Endothelial cell of umbilical vein (primary cell): ENCODE data around the gene HDAC4. TPM values are rescaled to one million over a fixed set of nuclear protein-coding genes. Genes with fewer than 3 reads are reported as not detected.

ENCODE experiments used
- BruUV-seq: library from RNA; stranded (reverse); fragments of 400-500 nt; replicated peaks from 2 replicates; lab custom pipeline; 2021; lab: Mats Ljungman, UMichigan
- CTCF ChIA-PET: fragments of 300-600, 350-600 bp; sonication (Branson Sonifier 250); formaldehyde crosslinking; loops from one replicate; lab custom pipeline; 2021; ENCODE audit warnings: antibody characterized with exemption, inconsistent platforms; lab: Charles Lee
- POLR2A ChIA-PET: fragments of 300-600, 350-600 bp; sonication (Branson Sonifier 250); formaldehyde crosslinking; loops from one replicate; lab custom pipeline; 2021; ENCODE audit warnings: antibody characterized with exemption, inconsistent platforms; lab: Charles Lee
- DNase-seq: peaks from one replicate; pipeline ENCODE4 v3.0.0-alpha.2; 2011; ENCODE audit warnings: low read depth, low spot score
- FAIRE-seq: peaks from 2 replicates; lab custom pipeline; 2011; peaks lifted over from hg19 to GRCh38; lab: Jason Lieb, UNC
- H2AFZ ChIP-seq: 2 replicates; pipeline ENCODE4 v1.6.0; 2012; ENCODE audit warnings: low read depth, low read length, control low read depth, inconsistent platforms
- H3K27ac ChIP-seq: 2 replicates; pipeline ENCODE4 v1.5.1; 2011; ENCODE audit warnings: low read depth, mild to moderate bottlenecking, control low read depth, low read length, moderate library complexity; ENCODE audit not compliant: insufficient read depth
- H3K27me3 ChIP-seq, 2 experiments: 2 replicates each; pipeline versions ENCODE4 v1.6.0 to v1.6.1; 2011; ENCODE audit warnings: low read length in 2 of 2, mixed read lengths in 1 of 2; ENCODE audit not compliant: control insufficient read depth in 2 of 2, insufficient read depth in 2 of 2
- H3K36me3 ChIP-seq, 2 experiments: 2 replicates in 1 of 2; 3 replicates in 1 of 2; pipeline ENCODE4 v1.5.1; 2011; ENCODE audit warnings: low read length in 2 of 2, mild to moderate bottlenecking in 1 of 2, moderate library complexity in 1 of 2; ENCODE audit not compliant: control insufficient read depth in 2 of 2, insufficient read depth in 2 of 2; ENCODE audit errors: extremely low read depth in 1 of 2
- H3K4me1 ChIP-seq: 3 replicates; pipeline ENCODE4 v1.5.1; 2011; ENCODE audit warnings: mild to moderate bottlenecking, low read length; ENCODE audit not compliant: control insufficient read depth, insufficient read depth; ENCODE audit errors: extremely low read depth
- H3K4me2 ChIP-seq: 2 replicates; pipeline ENCODE4 v1.6.1; 2011; ENCODE audit warnings: low read length, control low read depth, mixed read lengths; ENCODE audit not compliant: insufficient read depth
- H3K4me3 ChIP-seq, 3 experiments: fragments of 200-600 bp in 1 of 3; sonication (generic), shearing (Covaris generic) in 1 of 3; replicated peaks in 1 of 3; 2 replicates each; pipeline ENCODE4 v1.5.1; 2011 to 2016; ENCODE audit warnings: control low read depth in 3 of 3, low read length in 3 of 3, mild to moderate bottlenecking in 2 of 3, inconsistent platforms in 1 of 3, low read depth in 1 of 3, moderate library complexity in 1 of 3; ENCODE audit not compliant: insufficient read depth in 1 of 3
- H3K79me2 ChIP-seq: 2 replicates; pipeline ENCODE4 v1.6.0; 2012; ENCODE audit warnings: low read length, inconsistent platforms; ENCODE audit not compliant: control insufficient read depth, insufficient read depth
- H3K9ac ChIP-seq: replicated peaks from 2 replicates; pipeline ENCODE3; 2011; ENCODE audit warnings: low read length, control low read depth; ENCODE audit not compliant: insufficient read depth; ENCODE audit errors: extremely low read depth
- H3K9me1 ChIP-seq: replicated peaks from 3 replicates; pipeline ENCODE4 v1.6.0; 2011; ENCODE audit warnings: mild to moderate bottlenecking, low read length; ENCODE audit not compliant: control insufficient read depth, insufficient read depth; ENCODE audit errors: extremely low read depth
- H3K9me3 ChIP-seq: replicated peaks from 2 replicates; pipeline ENCODE4 v1.5.1; 2012; ENCODE audit warnings: low read length, inconsistent platforms; ENCODE audit not compliant: control insufficient read depth, insufficient read depth
- H4K20me1 ChIP-seq: replicated peaks from 2 replicates; pipeline ENCODE3; 2011; ENCODE audit warnings: mild to moderate bottlenecking, low read length; ENCODE audit not compliant: control insufficient read depth, insufficient read depth; ENCODE audit errors: extremely low read depth
- EZH2 ChIP-seq: IDR thresholded peaks from 2 replicates; pipeline ENCODE4 v1.6.1; 2012; ENCODE audit warnings: borderline replicate concordance, low read depth, mild to moderate bottlenecking, moderate library complexity, low read length, inconsistent platforms; ENCODE audit not compliant: severe bottlenecking
- FOS ChIP-seq: IDR thresholded peaks from 2 replicates; pipeline ENCODE4 v1.6.1; 2011; ENCODE audit warnings: mild to moderate bottlenecking, low read length, moderate library complexity, borderline replicate concordance; ENCODE audit not compliant: insufficient read depth
- GATA2 ChIP-seq: IDR thresholded peaks from 2 replicates; pipeline ENCODE4 v1.7.0; 2011; ENCODE audit warnings: low read depth, mild to moderate bottlenecking, moderate library complexity, mixed read lengths, low read length; ENCODE audit not compliant: insufficient read length, insufficient read depth
- JUN ChIP-seq: IDR thresholded peaks from 2 replicates; pipeline ENCODE4 v1.6.1; 2011; ENCODE audit warnings: borderline replicate concordance, low read depth; ENCODE audit not compliant: insufficient read length, insufficient read depth
- MYC ChIP-seq: IDR thresholded peaks from one replicate; pipeline ENCODE4 v1.6.1; 2011; ENCODE audit warnings: mild to moderate bottlenecking, low read depth, low read length
- POLR2A ChIP-seq: IDR thresholded peaks from 2 replicates; pipeline ENCODE4 v1.6.1; 2012; ENCODE audit warnings: low read depth, mild to moderate bottlenecking, control low read depth, low read length
- POLR2AphosphoS5 ChIP-seq: IDR thresholded peaks from 2 replicates; pipeline ENCODE4 v1.6.1; 2012; ENCODE audit warnings: low read depth, mild to moderate bottlenecking, control low read depth, low read length, moderate library complexity; ENCODE audit not compliant: insufficient read depth
- dilution Hi-C: fragments of 300-500 bp; cut with MboI; formaldehyde crosslinking; loops from one replicate; pipeline ENCODE4 v1.15.0; 2019; ENCODE audit warnings: low sequenced_read_pairs; ENCODE audit not compliant: extremely low pct_ligation_motif_present
- intact Hi-C: fragments of 100-400 bp; cut with micrococcal nuclease; formaldehyde crosslinking; loops from one replicate; pipeline ENCODE4 v1.10.0; 2022
- polyA plus RNA-seq, 4 experiments: library from polyadenylated mRNA; depleted of rRNA in 3 of 4; stranded (reverse) in 3 of 4; unstranded in 1 of 4; fragments of >200 nt; gene quantifications; 2 replicates each; pipeline versions ENCODE4 v1.2.1 to v1.2.3, GENCODE V29; 2011 to 2012; ENCODE audit warnings: missing spikeins in 1 of 4
- total RNA-seq: library from RNA; stranded (reverse); gene quantifications from 2 replicates; pipeline ENCODE4 v1.2.3, GENCODE V29; 2021
- TF ChIP-seq, protein P1 (sequence below): IDR thresholded peaks from 2 replicates; pipeline ENCODE4 v1.6.1; 2011; ENCODE audit not compliant: insufficient read depth, insufficient read length
- TF ChIP-seq, protein P2 (sequence below), 2 donors: IDR thresholded peaks; 1 replicate in 1 of 2; 2 replicates in 1 of 2; pipeline ENCODE4 v1.5.1; 2011; ENCODE audit warnings: low read length in 2 of 2, mild to moderate bottlenecking in 2 of 2, moderate library complexity in 2 of 2, control low read depth in 1 of 2, inconsistent platforms in 1 of 2, low read depth in 1 of 2; ENCODE audit not compliant: insufficient read depth in 1 of 2; ENCODE audit errors: extremely low read depth in 1 of 2

HDAC4 gene
- total and polyA plus RNA-seq, 2 donors (not counting 3 experiments of a cell fraction or from before 2014, with no cell fraction given): 13.4 to 33.0 TPM

DNA sequence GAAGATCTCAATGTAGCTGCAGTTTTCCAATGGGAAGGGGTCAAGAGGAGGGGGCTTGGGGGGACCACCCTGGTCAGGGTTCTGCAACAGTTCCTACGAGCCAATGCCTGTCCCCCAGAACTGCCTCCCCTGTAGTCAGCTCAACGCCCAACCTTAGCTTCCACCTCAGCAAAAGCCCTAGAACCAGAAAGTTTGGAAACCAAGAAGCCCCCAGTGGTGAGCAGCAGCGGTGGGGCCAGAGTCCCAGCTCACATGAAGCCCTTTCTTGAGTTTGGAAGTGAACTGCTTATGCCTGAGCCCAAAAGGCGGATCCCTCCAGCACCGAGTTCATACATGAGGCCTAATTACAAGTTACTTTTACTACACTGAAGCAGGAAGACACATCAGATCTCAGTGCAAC, 162.4 kb downstream of the HDAC4 start:
- H3K4me3 ChIP-seq: no peak overlapping the region
- no peak for DNase-seq
- ChIA-PET POLR2A (no interaction called here), CTCF (no interaction called here)
- no TSS peak for BruUV-seq
- no peak overlapping the region for H3K9ac ChIP-seq
- dilution Hi-C loops: no loop called here
- H3K79me2 ChIP-seq: no peaks in the 10 kb centered on the region
- no peaks in the 10 kb centered on the region for H3K4me1 ChIP-seq
- no peak overlapping the region for H3K27ac ChIP-seq
- no peaks in the 10 kb centered on the region for H3K9me1 ChIP-seq
- no peaks in the 10 kb centered on the region for H3K27me3 ChIP-seq
- no peak for FAIRE-seq
- no peaks in the 10 kb centered on the region for H3K9me3 ChIP-seq
- no peak for TF ChIP-seq FOS
- no peak for TF ChIP-seq JUN
- TF ChIP-seq POLR2A: no peak
- no peak for TF ChIP-seq EZH2
- no peak for TF ChIP-seq MYC
- TF ChIP-seq POLR2AphosphoS5: no peak
- TF ChIP-seq, protein P1, sequence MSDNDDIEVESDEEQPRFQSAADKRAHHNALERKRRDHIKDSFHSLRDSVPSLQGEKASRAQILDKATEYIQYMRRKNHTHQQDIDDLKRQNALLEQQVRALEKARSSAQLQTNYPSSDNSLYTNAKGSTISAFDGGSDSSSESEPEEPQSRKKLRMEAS: no peak
- TF ChIP-seq, protein P2, sequence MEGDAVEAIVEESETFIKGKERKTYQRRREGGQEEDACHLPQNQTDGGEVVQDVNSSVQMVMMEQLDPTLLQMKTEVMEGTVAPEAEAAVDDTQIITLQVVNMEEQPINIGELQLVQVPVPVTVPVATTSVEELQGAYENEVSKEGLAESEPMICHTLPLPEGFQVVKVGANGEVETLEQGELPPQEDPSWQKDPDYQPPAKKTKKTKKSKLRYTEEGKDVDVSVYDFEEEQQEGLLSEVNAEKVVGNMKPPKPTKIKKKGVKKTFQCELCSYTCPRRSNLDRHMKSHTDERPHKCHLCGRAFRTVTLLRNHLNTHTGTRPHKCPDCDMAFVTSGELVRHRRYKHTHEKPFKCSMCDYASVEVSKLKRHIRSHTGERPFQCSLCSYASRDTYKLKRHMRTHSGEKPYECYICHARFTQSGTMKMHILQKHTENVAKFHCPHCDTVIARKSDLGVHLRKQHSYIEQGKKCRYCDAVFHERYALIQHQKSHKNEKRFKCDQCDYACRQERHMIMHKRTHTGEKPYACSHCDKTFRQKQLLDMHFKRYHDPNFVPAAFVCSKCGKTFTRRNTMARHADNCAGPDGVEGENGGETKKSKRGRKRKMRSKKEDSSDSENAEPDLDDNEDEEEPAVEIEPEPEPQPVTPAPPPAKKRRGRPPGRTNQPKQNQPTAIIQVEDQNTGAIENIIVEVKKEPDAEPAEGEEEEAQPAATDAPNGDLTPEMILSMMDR (IDR thresholded peaks at IDR 0.05; ENCODE audit: extremely low read depth in 1 of 2, insufficient read depth in 1 of 2, low read depth in 1 of 2, low read length in 2 of 2): no peak
- TF ChIP-seq GATA2: no peak
- intact Hi-C loops: no loop called here
- H4K20me1 ChIP-seq: no peaks in the 10 kb centered on the region
- no peak overlapping the region for H3K4me2 ChIP-seq
- H3K36me3 ChIP-seq: no peaks in the 10 kb centered on the region
- H2AFZ ChIP-seq: no peak overlapping the region
